DOHH2 (cell line): ENCODE results near the gene SYTL5.

Experiments
- EZH2phosphoT487 ChIP-seq: fragments of 200-600 bp; sonication (generic); IDR thresholded peaks from 2 replicates; pipeline ENCODE4 v1.6.1; 2017; ENCODE audit warnings: borderline replicate concordance, mild to moderate bottlenecking, antibody characterized with exemption, low read length, moderate library complexity, mixed read lengths
- TF ChIP-seq, protein P1 (sequence below): fragments of 200-600 bp; sonication (generic); IDR thresholded peaks from one replicate; pipeline ENCODE4 v1.5.1; 2014; ENCODE audit warnings: antibody characterized with exemption, mild to moderate bottlenecking, low read depth, low read length; ENCODE audit not compliant: poor library complexity, severe bottlenecking

GRCh38 chrX:38006778-38007177 is 425 bp downstream of the SYTL5 start:
- TF ChIP-seq, protein P1, sequence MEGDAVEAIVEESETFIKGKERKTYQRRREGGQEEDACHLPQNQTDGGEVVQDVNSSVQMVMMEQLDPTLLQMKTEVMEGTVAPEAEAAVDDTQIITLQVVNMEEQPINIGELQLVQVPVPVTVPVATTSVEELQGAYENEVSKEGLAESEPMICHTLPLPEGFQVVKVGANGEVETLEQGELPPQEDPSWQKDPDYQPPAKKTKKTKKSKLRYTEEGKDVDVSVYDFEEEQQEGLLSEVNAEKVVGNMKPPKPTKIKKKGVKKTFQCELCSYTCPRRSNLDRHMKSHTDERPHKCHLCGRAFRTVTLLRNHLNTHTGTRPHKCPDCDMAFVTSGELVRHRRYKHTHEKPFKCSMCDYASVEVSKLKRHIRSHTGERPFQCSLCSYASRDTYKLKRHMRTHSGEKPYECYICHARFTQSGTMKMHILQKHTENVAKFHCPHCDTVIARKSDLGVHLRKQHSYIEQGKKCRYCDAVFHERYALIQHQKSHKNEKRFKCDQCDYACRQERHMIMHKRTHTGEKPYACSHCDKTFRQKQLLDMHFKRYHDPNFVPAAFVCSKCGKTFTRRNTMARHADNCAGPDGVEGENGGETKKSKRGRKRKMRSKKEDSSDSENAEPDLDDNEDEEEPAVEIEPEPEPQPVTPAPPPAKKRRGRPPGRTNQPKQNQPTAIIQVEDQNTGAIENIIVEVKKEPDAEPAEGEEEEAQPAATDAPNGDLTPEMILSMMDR, result no peak
- TF ChIP-seq EZH2phosphoT487, result no peak
